B cell (primary cell): Measurements from ENCODE around the gene NEDD1.

ENCODE experiments used
- CTCF ChIP-seq: fragments of 200-600 bp; IDR thresholded peaks from one replicate; pipeline ENCODE4 v1.8.0; 2022; ENCODE audit warnings: antibody characterized with exemption, mild to moderate bottlenecking
- EZH2 ChIP-seq: IDR thresholded peaks from 2 replicates; pipeline ENCODE4 v1.6.1; 2012; ENCODE audit warnings: borderline replicate concordance, low read depth, mild to moderate bottlenecking, moderate library complexity, low read length; ENCODE audit not compliant: insufficient read depth, poor library complexity, severe bottlenecking

DNA sequence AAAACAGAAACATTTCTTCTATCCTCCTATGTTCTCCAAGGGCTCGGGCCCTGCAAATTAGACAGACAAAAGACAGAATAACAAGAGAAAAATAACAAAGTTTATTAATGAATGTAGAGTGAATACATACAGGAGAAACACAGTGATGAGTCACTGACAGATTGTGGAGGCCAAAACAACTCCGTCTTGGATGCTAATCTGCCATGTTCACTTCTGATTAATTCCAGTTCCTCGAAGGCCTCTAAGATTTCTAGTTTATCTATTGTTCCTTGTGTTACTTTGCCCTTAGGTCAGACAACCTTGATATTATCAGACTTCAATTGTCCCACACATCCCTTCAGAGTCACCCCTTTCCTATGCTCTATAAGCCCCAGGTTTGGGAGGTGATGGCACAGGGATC lies 26.8 kb upstream of the NEDD1 start:
- no peak for TF ChIP-seq CTCF
- TF ChIP-seq EZH2, result no peak
